H1 (cell line): Measurements from ENCODE around the gene HACD3. TPM values are rescaled to one million over a fixed set of nuclear protein-coding genes. Genes with fewer than 3 reads are reported as not detected.

Experiments
- CTCF ChIA-PET: fragments of 300-600 bp; sonication (Branson Sonifier 250); formaldehyde crosslinking; loops from one replicate; lab custom pipeline; 2021; ENCODE audit not compliant: partially characterized antibody; lab: Charles Lee
- POLR2A ChIA-PET: fragments of 300-600 bp; sonication (Branson Sonifier 250); formaldehyde crosslinking; loops from one replicate; lab custom pipeline; 2021; ENCODE audit warnings: inconsistent platforms; ENCODE audit not compliant: partially characterized antibody; lab: Charles Lee
- DNase-seq, 2 experiments: peaks; one replicate each; pipeline versions ENCODE4 v3.0.0 to v3.0.0-alpha.2; 2010 to 2022; ENCODE audit warnings: low spot score in 2 of 2, low read depth in 1 of 2, mixed read lengths in 1 of 2
- FAIRE-seq: peaks from 2 replicates; lab custom pipeline; 2011; peaks lifted over from hg19 to GRCh38; lab: Jason Lieb, UNC
- H2AFZ ChIP-seq: 2 replicates; pipeline ENCODE4 v1.8.1; 2012; ENCODE audit warnings: low read length, inconsistent platforms
- H2AK5ac ChIP-seq: 2 replicates; pipeline ENCODE4 v1.6.1; 2013; ENCODE audit warnings: low read depth, low read length
- H2BK120ac ChIP-seq: replicated peaks from 2 replicates; pipeline ENCODE3; 2013; ENCODE audit warnings: low read depth, low read length, inconsistent platforms
- H2BK12ac ChIP-seq: 2 replicates; pipeline ENCODE4 v1.6.1; 2013; ENCODE audit warnings: low read depth, low read length
- H2BK15ac ChIP-seq: 2 replicates; pipeline ENCODE4 v1.6.1; 2013; ENCODE audit warnings: low read length
- H2BK20ac ChIP-seq: 2 replicates; pipeline ENCODE4 v1.6.1; 2013; ENCODE audit warnings: low read length
- H2BK5ac ChIP-seq: 2 replicates; pipeline ENCODE4 v1.6.1; 2013; ENCODE audit warnings: low read depth, low read length
- H3K14ac ChIP-seq: 2 replicates; pipeline ENCODE4 v1.6.1; 2013; ENCODE audit warnings: inconsistent platforms; ENCODE audit not compliant: insufficient read length
- H3K18ac ChIP-seq: 2 replicates; pipeline ENCODE4 v1.6.1; 2013; ENCODE audit warnings: low read length; ENCODE audit errors: extremely low read depth
- H3K23ac ChIP-seq: 2 replicates; pipeline ENCODE4 v1.6.1; 2013; ENCODE audit warnings: inconsistent platforms; ENCODE audit not compliant: insufficient read length
- H3K23me2 ChIP-seq: 2 replicates; pipeline ENCODE4 v1.6.1; 2013; ENCODE audit warnings: low read depth, low read length
- H3K27ac ChIP-seq: 2 replicates; pipeline ENCODE4 v1.6.1; 2011; ENCODE audit warnings: low read depth, low read length, inconsistent platforms
- H3K27me3 ChIP-seq, 4 experiments: replicated peaks in 1 of 4; 1 replicate in 1 of 4; 2 replicates in 3 of 4; pipeline versions ENCODE4 v1.6.1 to v1.8.1; 2011 to 2013; ENCODE audit warnings: low read length in 3 of 4, mild to moderate bottlenecking in 3 of 4, inconsistent platforms in 2 of 4, mixed read lengths in 2 of 4, moderate library complexity in 1 of 4; ENCODE audit not compliant: control insufficient read depth in 3 of 4, insufficient read depth in 3 of 4; ENCODE audit errors: extremely low read depth in 1 of 4
- H3K36me3 ChIP-seq, 4 experiments: 2 replicates each; pipeline versions ENCODE4 v1.6.1 to v1.8.1; 2011 to 2013; ENCODE audit warnings: mild to moderate bottlenecking in 4 of 4, low read length in 3 of 4, moderate library complexity in 2 of 4, control low read depth in 1 of 4, inconsistent platforms in 1 of 4; ENCODE audit not compliant: insufficient read depth in 4 of 4, control insufficient read depth in 2 of 4
- H3K4ac ChIP-seq: replicated peaks from 2 replicates; pipeline ENCODE3; 2013; ENCODE audit warnings: low read length, low read depth, mixed read lengths, inconsistent platforms; ENCODE audit not compliant: insufficient read length
- H3K4me1 ChIP-seq, 4 experiments: replicated peaks in 1 of 4; 1 replicate in 1 of 4; 2 replicates in 3 of 4; pipeline versions ENCODE4 v1.6.1 to v1.8.1; 2011 to 2013; ENCODE audit warnings: low read length in 3 of 4, inconsistent platforms in 2 of 4, mixed read lengths in 1 of 4; ENCODE audit not compliant: insufficient read depth in 4 of 4, control insufficient read depth in 3 of 4
- H3K4me2 ChIP-seq, 2 experiments: 2 replicates each; pipeline versions ENCODE4 v1.6.1 to v1.8.1; 2011 to 2013; ENCODE audit warnings: low read depth in 2 of 2, low read length in 2 of 2, control low read depth in 1 of 2, inconsistent platforms in 1 of 2, mild to moderate bottlenecking in 1 of 2; ENCODE audit not compliant: insufficient read depth in 1 of 2
- H3K4me3 ChIP-seq, 4 experiments: fragments of 200-600, 300-600 bp in 1 of 4; sonication (generic), shearing (Covaris generic), sonication (Bioruptor Twin) in 1 of 4; 2 replicates each; pipeline versions ENCODE4 v1.5.1 to v1.8.1; 2011 to 2016; ENCODE audit warnings: low read length in 4 of 4, low read depth in 3 of 4, control low read depth in 2 of 4, inconsistent platforms in 2 of 4, mild to moderate bottlenecking in 2 of 4, mixed read lengths in 1 of 4, moderate library complexity in 1 of 4; ENCODE audit not compliant: insufficient read depth in 2 of 4; ENCODE audit errors: extremely low read depth in 1 of 4
- H3K56ac ChIP-seq: replicated peaks from 2 replicates; pipeline ENCODE3; 2013; ENCODE audit warnings: low read depth, mild to moderate bottlenecking, mixed read lengths, low read length, inconsistent platforms; ENCODE audit not compliant: insufficient read length
- H3K79me1 ChIP-seq: 2 replicates; pipeline ENCODE4 v1.6.1; 2013; ENCODE audit warnings: low read depth, low read length, control low read depth
- H3K79me2 ChIP-seq, 2 experiments: 2 replicates each; pipeline versions ENCODE4 v1.6.1 to v1.8.1; 2012 to 2013; ENCODE audit warnings: low read length in 2 of 2, mild to moderate bottlenecking in 2 of 2, inconsistent platforms in 1 of 2; ENCODE audit not compliant: insufficient read depth in 2 of 2, control insufficient read depth in 1 of 2
- H3K9ac ChIP-seq, 4 experiments: replicated peaks in 1 of 4; 1 replicate in 1 of 4; 2 replicates in 3 of 4; pipeline versions ENCODE4 v1.6.1 to v1.8.1; 2011 to 2013; ENCODE audit warnings: low read depth in 3 of 4, low read length in 3 of 4, control low read depth in 2 of 4, mild to moderate bottlenecking in 2 of 4, moderate library complexity in 2 of 4, inconsistent platforms in 1 of 4; ENCODE audit errors: extremely low read depth in 1 of 4
- H3K9me3 ChIP-seq, 2 experiments: 2 replicates each; pipeline versions ENCODE4 v1.6.1 to v1.8.1; 2012 to 2013; ENCODE audit warnings: mild to moderate bottlenecking in 2 of 2, moderate library complexity in 2 of 2, control low read depth in 1 of 2, inconsistent platforms in 1 of 2, low read depth in 1 of 2, low read length in 1 of 2, mixed read lengths in 1 of 2; ENCODE audit not compliant: insufficient read depth in 2 of 2
- H4K20me1 ChIP-seq, 2 experiments: replicated peaks in 1 of 2; 2 replicates each; pipeline versions ENCODE3 to v1.8.1; 2011 to 2013; ENCODE audit warnings: inconsistent platforms in 2 of 2, low read length in 2 of 2, mild to moderate bottlenecking in 1 of 2; ENCODE audit not compliant: insufficient read depth in 2 of 2, control insufficient read depth in 1 of 2
- H4K5ac ChIP-seq: 2 replicates; pipeline ENCODE4 v1.6.1; 2013; ENCODE audit warnings: low read length, low read depth, mixed read lengths, inconsistent platforms; ENCODE audit not compliant: insufficient read length
- H4K8ac ChIP-seq: 2 replicates; pipeline ENCODE4 v1.8.0; 2013; ENCODE audit warnings: mild to moderate bottlenecking, moderate library complexity, low read length, inconsistent platforms; ENCODE audit not compliant: insufficient read depth; ENCODE audit errors: extremely low read depth
- H4K91ac ChIP-seq: replicated peaks from 2 replicates; pipeline ENCODE3; 2013; ENCODE audit warnings: low read length, mixed read lengths, inconsistent platforms; ENCODE audit not compliant: insufficient read length
- EGR1 ChIP-seq: IDR thresholded peaks from 2 replicates; pipeline ENCODE4 v1.6.1; 2011; ENCODE audit warnings: low read depth, low read length, borderline replicate concordance
- JUN ChIP-seq: IDR thresholded peaks from 2 replicates; pipeline ENCODE4 v1.6.1; 2011; ENCODE audit warnings: low read depth, mild to moderate bottlenecking, improper control_type of control experiment, low read length
- MAFK ChIP-seq: IDR thresholded peaks from 2 replicates; pipeline ENCODE4 v1.6.1; 2012; ENCODE audit warnings: low read depth, mild to moderate bottlenecking, improper control_type of control experiment, low read length
- NRF1 ChIP-seq: IDR thresholded peaks from 2 replicates; pipeline ENCODE4 v1.6.1; 2011; ENCODE audit warnings: mild to moderate bottlenecking, low read depth, low read length, improper control_type of control experiment
- SIN3A ChIP-seq, 2 experiments: IDR thresholded peaks in 1 of 2; conservative IDR thresholded peaks in 1 of 2; 2 replicates each; pipeline ENCODE4 v1.6.1; 2011 to 2012; ENCODE audit warnings: low read length in 2 of 2, improper control_type of control experiment in 1 of 2, low read depth in 1 of 2, mild to moderate bottlenecking in 1 of 2
- SP4 ChIP-seq: IDR thresholded peaks from 2 replicates; pipeline ENCODE4 v1.6.1; 2012; ENCODE audit warnings: low read length, inconsistent platforms
- TAF1 ChIP-seq: IDR thresholded peaks from 2 replicates; pipeline ENCODE4 v1.6.1; 2011; ENCODE audit warnings: mild to moderate bottlenecking, low read depth, low read length
- TEAD4 ChIP-seq: IDR thresholded peaks from 2 replicates; pipeline ENCODE4 v1.6.1; 2012; ENCODE audit warnings: low read depth, low read length, inconsistent platforms, mixed read lengths
- YY1 ChIP-seq: IDR thresholded peaks from 2 replicates; pipeline ENCODE4 v1.6.1; 2011; ENCODE audit warnings: low read depth, mild to moderate bottlenecking, low read length
- WGBS, 2 experiments: shearing (Covaris generic) in 1 of 2; methylation state at CpG; one replicate each; pipeline versions ENCODE4 v1.1.6 to v1.1.7; 2013 to 2015; ENCODE audit warnings: low lambda C conversion rate in 2 of 2, mixed read lengths in 2 of 2, inconsistent platforms in 1 of 2, low coverage in 1 of 2, missing lambda C conversion rate in 1 of 2; ENCODE audit not compliant: insufficient replicate concordance in 2 of 2, insufficient coverage in 1 of 2, insufficient read length in 1 of 2; ENCODE audit errors: extremely low coverage in 1 of 2, missing lambda C conversion rate in 1 of 2; 5-methylcytosine and 5-hydroxymethylcytosine counted together
- polyA plus RNA-seq, 7 experiments: library from polyadenylated mRNA; depleted of rRNA in 3 of 7; stranded (reverse) in 5 of 7; unstranded in 2 of 7; fragments of >200 nt in 5 of 7; fragments of 200-250 nt in 2 of 7; gene quantifications; 1 replicate in 5 of 7; 2 replicates in 1 of 7; 4 replicates in 1 of 7; pipeline versions ENCODE4 v1.2.1 to v1.2.3, GENCODE V29; 2011 to 2013; ENCODE audit warnings: missing spikeins in 2 of 7, mixed read lengths in 2 of 7
- total RNA-seq: library from RNA; stranded (reverse); fragmentation: NEBNext Ultra II Directional; extraction: Animal tissue kit (Norgen Biotek cat#: 25700); gene quantifications from 2 replicates; pipeline ENCODE4 v1.2.1, GENCODE V29; 2021
- TF ChIP-seq, protein P1 (sequence below): IDR thresholded peaks from 2 replicates; pipeline ENCODE4 v1.6.1; 2011; ENCODE audit warnings: low read depth, mild to moderate bottlenecking, low read length; ENCODE audit not compliant: insufficient read depth
- TF ChIP-seq, protein P2 (sequence below): IDR thresholded peaks from 2 replicates; pipeline ENCODE4 v1.6.1; 2012; ENCODE audit warnings: low read length, inconsistent platforms

The HACD3 gene
- total and polyA plus RNA-seq, 2 of the 8 experiments (the other 6 are each of a cell fraction or from before 2014, with no cell fraction given) = 78.8 to 120 TPM

DNA sequence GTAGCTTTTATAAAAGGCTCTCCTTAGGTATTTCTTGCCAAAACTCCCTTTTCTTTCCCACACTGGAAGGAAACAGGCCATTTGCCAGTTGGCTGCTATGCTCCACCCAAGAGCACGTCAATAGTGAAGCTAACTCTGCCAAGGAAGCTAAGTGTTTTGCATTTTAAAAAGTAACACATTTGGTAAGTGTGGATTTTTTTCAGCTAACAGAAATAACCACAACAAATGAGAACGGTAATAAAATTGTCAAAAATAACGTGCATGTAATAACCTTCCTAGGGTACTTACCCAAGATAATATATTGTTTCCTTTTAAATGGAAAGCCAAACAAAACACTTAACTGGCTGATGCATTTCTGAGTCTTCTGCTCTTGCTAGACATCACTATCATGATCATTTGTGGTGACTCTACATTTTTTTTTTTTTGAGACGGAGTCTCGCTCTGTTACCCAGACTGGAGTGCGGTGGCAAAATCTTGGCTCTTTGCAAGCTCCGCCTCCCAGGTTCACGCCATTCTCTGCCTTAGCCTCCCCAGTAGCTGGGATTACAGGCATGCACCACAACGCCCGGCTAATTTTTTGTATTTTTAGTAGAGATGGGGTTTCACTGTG is 17.4 kb upstream of the HACD3 start:
- no peak overlapping the region for H3K23ac ChIP-seq
- ChIA-PET CTCF (interaction anchor here (0.7 to 1.3 kb wide), 2 partner anchors 15 to 67 kb away, joined by 3 to 4 read pairs; no protein-coding TSS in a partner anchor), POLR2A (interaction anchor here (0.7 to 1.6 kb wide), 5 partner anchors 8 to 51 kb away, joined by 3 to 8 read pairs (median 3); no protein-coding TSS in a partner anchor)
- no peaks in the 10 kb centered on the region for H3K9me3 ChIP-seq
- no peak overlapping the region for H3K4ac ChIP-seq
- H2BK120ac ChIP-seq = no peak overlapping the region
- no peak overlapping the region for H3K4me3 ChIP-seq
- H3K79me1 ChIP-seq = peaks cover 6% of the 10 kb centered on the region
- peaks cover 1 to 3% of the 10 kb centered on the region in 2 experiments for H4K20me1 ChIP-seq
- no peak for FAIRE-seq
- H2AFZ ChIP-seq = no peak overlapping the region
- H4K8ac ChIP-seq = no peak overlapping the region
- no peak overlapping the region for H2AK5ac ChIP-seq
- no peak overlapping the region for H2BK20ac ChIP-seq
- no peak overlapping the region for H3K14ac ChIP-seq
- 0 out of 2 replicates have a peak, but pooled peaks cover 2% of the 10 kb centered on the region for H3K23me2 ChIP-seq
- no peak overlapping the region for H4K91ac ChIP-seq
- peaks cover 7 to 31% of the 10 kb centered on the region in 2 experiments for H3K79me2 ChIP-seq
- peaks cover 1 to 3% (median 2%) of the 10 kb centered on the region in 4 experiments; a peak in 4 of 7 replicates for H3K4me1 ChIP-seq
- H4K5ac ChIP-seq = no peak overlapping the region
- H3K27ac ChIP-seq = no peak overlapping the region
- H2BK5ac ChIP-seq = no peak overlapping the region
- no peaks in the 10 kb centered on the region for H3K27me3 ChIP-seq
- no peak overlapping the region for H2BK15ac ChIP-seq
- WGBS, 2 experiments = 86% methylated on average over 10 of the region's 10 CpGs; no CpG with 5 or more reads in 1 of the 2 experiments
- no peak overlapping the region for H3K9ac ChIP-seq
- DNase-seq = no peak
- no peak overlapping the region for H3K4me2 ChIP-seq
- H3K56ac ChIP-seq = no peak overlapping the region
- peaks cover 0 to 24% (median 6%) of the 10 kb centered on the region in 4 experiments; a peak in 4 of 8 replicates for H3K36me3 ChIP-seq
- H3K18ac ChIP-seq = no peak overlapping the region
- no peak overlapping the region for H2BK12ac ChIP-seq
- TF ChIP-seq NRF1 (no peak), TEAD4 (no peak), JUN (no peak), TAF1 (no peak), MAFK (no peak), EGR1 (no peak), SIN3A (conservative IDR thresholded peaks at IDR 0.05 in 1 of 2, IDR thresholded peaks at IDR 0.05 in 1 of 2; ENCODE audit: low read depth in 1 of 2, low read length in 2 of 2) (no peak), YY1 (no peak), SP4 (no peak)
- TF ChIP-seq, protein P1, sequence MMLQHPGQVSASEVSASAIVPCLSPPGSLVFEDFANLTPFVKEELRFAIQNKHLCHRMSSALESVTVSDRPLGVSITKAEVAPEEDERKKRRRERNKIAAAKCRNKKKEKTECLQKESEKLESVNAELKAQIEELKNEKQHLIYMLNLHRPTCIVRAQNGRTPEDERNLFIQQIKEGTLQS = no peak
- TF ChIP-seq, protein P2, sequence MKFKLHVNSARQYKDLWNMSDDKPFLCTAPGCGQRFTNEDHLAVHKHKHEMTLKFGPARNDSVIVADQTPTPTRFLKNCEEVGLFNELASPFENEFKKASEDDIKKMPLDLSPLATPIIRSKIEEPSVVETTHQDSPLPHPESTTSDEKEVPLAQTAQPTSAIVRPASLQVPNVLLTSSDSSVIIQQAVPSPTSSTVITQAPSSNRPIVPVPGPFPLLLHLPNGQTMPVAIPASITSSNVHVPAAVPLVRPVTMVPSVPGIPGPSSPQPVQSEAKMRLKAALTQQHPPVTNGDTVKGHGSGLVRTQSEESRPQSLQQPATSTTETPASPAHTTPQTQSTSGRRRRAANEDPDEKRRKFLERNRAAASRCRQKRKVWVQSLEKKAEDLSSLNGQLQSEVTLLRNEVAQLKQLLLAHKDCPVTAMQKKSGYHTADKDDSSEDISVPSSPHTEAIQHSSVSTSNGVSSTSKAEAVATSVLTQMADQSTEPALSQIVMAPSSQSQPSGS = no peak
